ENCODE data around the gene ZNF891. TPM values are rescaled to one million over a fixed set of nuclear protein-coding genes. Genes with fewer than 3 reads are reported as not detected.

ZNF891 gene
- total RNA-seq, 2 donors from 2014 or later = 3.7 to 3.9 TPM

DNA sequence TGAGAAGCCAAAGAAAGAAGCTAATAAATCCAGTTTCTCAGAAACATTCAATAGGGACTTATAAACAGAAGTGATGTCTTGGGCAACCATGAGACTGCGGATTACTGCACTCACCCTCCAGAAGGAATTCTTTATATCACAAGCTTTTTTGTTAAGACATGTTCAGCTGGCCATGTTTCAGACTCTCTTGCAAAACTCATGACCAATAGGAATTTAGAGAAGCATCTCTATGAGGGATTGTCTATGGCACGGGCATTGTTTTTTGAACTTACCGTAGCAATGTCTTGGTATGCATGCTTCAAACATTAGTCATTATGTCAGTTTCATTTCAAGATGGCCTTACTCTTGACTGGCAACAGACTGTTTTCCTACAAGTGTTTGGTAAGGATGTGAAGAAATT is 35.7 kb upstream of the ZNF891 start:
- Mint-ChIP-seq H3K36me3 (ENCODE audit: low read depth) (no peaks in the 10 kb centered on the region), H3K4me3 (no peak overlapping the region), H3K4me1 (no peaks in the 10 kb centered on the region), H3K27ac (no peak overlapping the region), H3K9me3 (peaks cover 82% of the 10 kb centered on the region), H3K27me3 (ENCODE audit: insufficient read depth) (no peaks in the 10 kb centered on the region)
- DNase-seq = no peak
- no peak for TF ChIP-seq CTCF (conservative IDR thresholded peaks at IDR 0.05)
- Histone ChIP-seq H3K36me3 (ENCODE audit: control insufficient read depth, insufficient read depth, low read length) (no peaks in the 10 kb centered on the region), H3K4me1 (ENCODE audit: control insufficient read depth, insufficient read depth, low read length) (no peaks in the 10 kb centered on the region), H3K9me3 (ENCODE audit: control insufficient read depth, low read length) (peaks cover 72% of the 10 kb centered on the region), H3K4me3 (ENCODE audit: low read length) (peak overlapping the region; percentile 24), H3K9ac (ENCODE audit: extremely low read depth, low read length, poor library complexity, severe bottlenecking) (no peak overlapping the region), H3K27ac (ENCODE audit: low read depth, low read length) (no peak overlapping the region), H3K27me3 (ENCODE audit: control insufficient read depth, insufficient read depth, low read length, poor library complexity, severe bottlenecking) (no peaks in the 10 kb centered on the region)
- 80 to 91% methylated on average over 2 to 3 of the region's 3 CpGs for WGBS, 2 experiments (ENCODE audit: insufficient coverage in 1 of 2, insufficient read length in 1 of 2)

GRCh38 chr12:133156125-133156690 is 26.1 kb upstream of the ZNF891 start:
- DNase-seq = no peak
- Mint-ChIP-seq H3K27me3 (ENCODE audit: insufficient read depth) (no peaks in the 10 kb centered on the region), H3K9me3 (peaks cover 96% of the 10 kb centered on the region), H3K4me1 (no peaks in the 10 kb centered on the region), H3K4me3 (no peak overlapping the region), H3K36me3 (ENCODE audit: low read depth) (peaks cover 84% of the 10 kb centered on the region), H3K27ac (no peak overlapping the region)
- 75 to 80% methylated on average over 1 of the region's 2 CpGs for WGBS, 2 experiments (ENCODE audit: insufficient coverage in 1 of 2, insufficient read length in 1 of 2)
- Histone ChIP-seq H3K9ac (ENCODE audit: extremely low read depth, low read length, poor library complexity, severe bottlenecking) (no peak overlapping the region), H3K27me3 (ENCODE audit: control insufficient read depth, insufficient read depth, low read length, poor library complexity, severe bottlenecking) (no peaks in the 10 kb centered on the region), H3K4me1 (ENCODE audit: control insufficient read depth, insufficient read depth, low read length) (no peaks in the 10 kb centered on the region), H3K36me3 (ENCODE audit: control insufficient read depth, insufficient read depth, low read length) (peaks cover 76% of the 10 kb centered on the region), H3K9me3 (ENCODE audit: control insufficient read depth, low read length) (peaks cover 92% of the 10 kb centered on the region), H3K27ac (ENCODE audit: low read depth, low read length) (no peak overlapping the region), H3K4me3 (ENCODE audit: low read length) (peak overlapping the region; percentile 72)
- no peak for TF ChIP-seq CTCF (conservative IDR thresholded peaks at IDR 0.05)

DNA sequence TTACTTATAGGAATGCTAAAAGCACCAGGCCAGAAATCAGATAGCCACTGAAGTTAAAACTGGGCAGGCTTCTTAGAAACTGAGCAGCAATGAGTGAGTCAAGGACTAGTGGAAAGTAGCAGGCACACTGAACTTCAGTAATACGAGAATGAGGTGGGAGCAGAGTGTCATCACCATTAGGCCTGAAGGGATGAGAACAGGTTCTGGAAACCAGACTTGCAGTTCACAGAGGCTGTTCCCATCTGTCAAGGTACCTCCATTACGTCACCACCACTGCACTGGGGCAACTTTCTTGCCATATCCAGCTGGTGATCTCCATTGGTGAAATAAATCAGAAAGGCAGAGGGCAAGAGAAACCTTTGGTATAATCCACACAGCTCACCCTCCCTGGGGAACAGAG is 15.9 kb upstream of the ZNF891 start:
- WGBS, 2 experiments (ENCODE audit: insufficient coverage in 1 of 2, insufficient read length in 1 of 2) = 92 to 96% methylated on average over 2 of the region's 2 CpGs
- H3K9me3 Mint-ChIP-seq = peaks cover 81% of the 10 kb centered on the region
- peaks cover 93% of the 10 kb centered on the region for H3K9me3 ChIP-seq (ENCODE audit: control insufficient read depth, low read length)

More for the DNA sequence above, 15.9 kb upstream of the ZNF891 start:
- Histone ChIP-seq H3K36me3 (ENCODE audit: control insufficient read depth, insufficient read depth, low read length) (peaks cover 68% of the 10 kb centered on the region), H3K4me3 (ENCODE audit: low read length) (no peak overlapping the region), H3K27ac (ENCODE audit: low read depth, low read length) (no peak overlapping the region), H3K4me1 (ENCODE audit: control insufficient read depth, insufficient read depth, low read length) (no peaks in the 10 kb centered on the region), H3K27me3 (ENCODE audit: control insufficient read depth, insufficient read depth, low read length, poor library complexity, severe bottlenecking) (no peaks in the 10 kb centered on the region), H3K9ac (ENCODE audit: extremely low read depth, low read length, poor library complexity, severe bottlenecking) (no peak overlapping the region)
- TF ChIP-seq CTCF (conservative IDR thresholded peaks at IDR 0.05) = no peak
- Mint-ChIP-seq H3K36me3 (ENCODE audit: low read depth) (peaks cover 89% of the 10 kb centered on the region), H3K4me1 (no peaks in the 10 kb centered on the region), H3K4me3 (no peak overlapping the region), H3K27ac (no peak overlapping the region), H3K27me3 (ENCODE audit: insufficient read depth) (no peaks in the 10 kb centered on the region)
- DNase-seq = no peak
